Stimulated activated CD4-positive, alpha-beta T cell treated with anti-CD3 and anti-CD28 coated beads, Interleukin-2, amount 100 ng/mL, for 48 hours (primary cell): Measurements from ENCODE around the gene KRT12.
A peak's percentile ranks its signal among the peaks of the same experiment; 100 is the strongest.

ENCODE experiments used
- DNase-seq, 2 donors: peaks; one replicate each; pipeline ENCODE4 v3.0.0-alpha.2; 2020

The KRT12 gene

GRCh38 chr17:40866838-40867237 lies at the start of gene KRT12:
TSS of gene KRT12 (minus strand) at chr17:40867223. CDS start at chr17:40867186, 37 bp downstream.
- DNase-seq, result no peak

- DNase-seq, result no peak
Measured at GRCh38 chr17:40916366-40916765, 49.3 kb upstream of the KRT12 start.

GRCh38 chr17:40915721-40916256 lies 48.8 kb upstream of the KRT12 start:
- DNase-seq, result no peak

GRCh38 chr17:40915199-40915661 lies 48.2 kb upstream of the KRT12 start:
- no peak for DNase-seq

GRCh38 chr17:40914075-40914855 lies 47.2 kb upstream of the KRT12 start:
- DNase-seq, result no peak

GRCh38 chr17:40912486-40913210 lies 45.6 kb upstream of the KRT12 start:
- no peak for DNase-seq

GRCh38 chr17:40910441-40910841 lies 43.4 kb upstream of the KRT12 start:
- no peak for DNase-seq

GRCh38 chr17:40909755-40910154 lies 42.7 kb upstream of the KRT12 start:
- no peak for DNase-seq

- DNase-seq, result peak; percentile 52 to 53
Measured at GRCh38 chr17:40909351-40909750, 42.3 kb upstream of the KRT12 start.

GRCh38 chr17:40906613-40907012 lies 39.6 kb upstream of the KRT12 start:
- no peak for DNase-seq

- DNase-seq, result no peak
Measured at GRCh38 chr17:40905370-40905769, 38.3 kb upstream of the KRT12 start.

- DNase-seq, result no peak
Measured at GRCh38 chr17:40903129-40903847, 36.3 kb upstream of the KRT12 start.

- DNase-seq, result no peak
Measured at GRCh38 chr17:40902498-40902897, 35.5 kb upstream of the KRT12 start.

GRCh38 chr17:40901981-40902474 lies 35.0 kb upstream of the KRT12 start:
- DNase-seq, result no peak

- DNase-seq, result no peak
Measured at GRCh38 chr17:40900809-40901356, 33.9 kb upstream of the KRT12 start.

GRCh38 chr17:40896916-40897455 lies 30.0 kb upstream of the KRT12 start:
- DNase-seq, result no peak

- DNase-seq, result no peak
Measured at GRCh38 chr17:40895106-40895730, 28.2 kb upstream of the KRT12 start.

GRCh38 chr17:40888196-40888720 lies 21.2 kb upstream of the KRT12 start:
- DNase-seq, result no peak

- no peak for DNase-seq
Measured at GRCh38 chr17:40886090-40886489, 19.1 kb upstream of the KRT12 start.

GRCh38 chr17:40884708-40885512 lies 17.9 kb upstream of the KRT12 start, which contains the start of gene KRT20:
TSS of gene KRT20 (minus strand) at chr17:40885242. CDS start at chr17:40885185, 57 bp downstream.
- no peak for DNase-seq
